ENCODE results near the gene GNPDA1. TPM values are rescaled to one million over a fixed set of nuclear protein-coding genes. Genes with fewer than 3 reads are reported as not detected.
A peak's percentile ranks its signal among the peaks of the same experiment; 100 is the strongest.

GNPDA1 gene
- total and polyA plus RNA-seq, 2 of the 4 experiments (the other 2 are of a cell fraction): 23.1 to 60.6 TPM

DNA sequence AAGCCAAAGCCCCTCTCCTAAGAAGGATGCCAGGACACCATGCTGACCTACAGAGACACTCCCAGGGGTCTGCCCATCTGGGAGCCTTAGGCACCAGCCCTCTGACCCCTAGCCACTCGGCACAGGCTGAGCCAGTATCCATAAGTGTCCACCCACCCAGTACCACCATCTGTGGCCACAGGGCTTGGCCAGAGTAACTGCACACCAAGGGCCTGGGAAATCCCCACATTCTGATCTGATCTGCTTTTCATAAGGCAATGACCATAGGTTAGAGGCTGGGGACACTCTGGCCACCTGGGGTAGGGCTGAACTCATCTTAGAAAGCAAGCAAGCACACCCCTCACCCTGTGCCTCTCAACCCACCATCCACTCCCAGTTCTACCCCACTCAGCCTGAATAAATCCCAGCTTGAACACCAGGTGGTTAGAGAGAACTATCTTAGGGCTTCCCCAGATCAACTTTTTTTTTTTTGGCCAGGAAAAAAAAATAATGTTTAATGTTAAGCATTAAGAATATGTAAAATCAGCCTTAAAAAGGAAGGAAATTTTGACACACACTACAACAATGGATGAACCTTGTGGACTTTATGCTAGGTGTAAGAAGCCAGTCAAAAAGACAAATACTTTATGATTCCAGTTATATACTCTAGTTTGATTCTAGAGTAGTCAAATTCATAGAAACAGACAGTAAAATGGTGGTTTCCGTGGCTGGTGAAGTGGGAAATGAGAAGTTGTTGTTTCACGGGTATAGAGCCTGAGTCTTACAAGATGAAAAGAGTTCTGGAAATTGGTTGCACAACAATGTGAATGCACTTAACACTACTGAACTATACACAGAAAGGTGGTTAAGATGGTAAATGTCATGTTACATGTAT is 6.2 kb downstream of the GNPDA1 start:
- intact Hi-C loops (cut with micrococcal nuclease): no loop called here
- Histone ChIP-seq H3K4me1 (ENCODE audit: control insufficient read depth, insufficient read depth, low read length) (no peaks in the 10 kb centered on the region; the same call in 1 of the 2 replicates), H3K56ac (ENCODE audit: extremely low read depth, insufficient read depth, low read length) (no peak overlapping the region), H3K14ac (replicated peaks; ENCODE audit: low read depth, low read length) (no peak overlapping the region), H2AK5ac (ENCODE audit: low read depth, low read length) (no peak overlapping the region), H2BK120ac (ENCODE audit: low read depth, low read length) (no peak overlapping the region), H4K20me1 (ENCODE audit: insufficient read depth, low read length) (no peaks in the 10 kb centered on the region; the same call in 1 of the 2 replicates), H3K9ac (ENCODE audit: low read depth, low read length) (no peak overlapping the region), H3K4me3 (ENCODE audit: insufficient read depth, low read depth, low read length) (no peak overlapping the region), H4K91ac (ENCODE audit: insufficient read depth, low read depth, low read length) (no peak overlapping the region), H2BK5ac (ENCODE audit: low read depth, low read length, poor library complexity, severe bottlenecking) (no peak overlapping the region), H2BK15ac (ENCODE audit: low read depth, low read length) (no peak overlapping the region), H3K23ac (ENCODE audit: low read depth, low read length) (no peak overlapping the region; the same call in 1 of the 2 replicates), H3K18ac (ENCODE audit: low read depth, low read length) (no peak overlapping the region), H3K4ac (ENCODE audit: low read depth, low read length) (no peak overlapping the region), H4K8ac (ENCODE audit: low read depth in 2 of 2, low read length in 2 of 2) (no peak overlapping the region), H3K9me3 (ENCODE audit: control insufficient read depth, insufficient read depth, low read length) (no peaks in the 10 kb centered on the region), H3K9me1 (ENCODE audit: insufficient read depth, low read length) (peaks cover 12% of the 10 kb centered on the region; the same call in 1 of the 2 replicates), H3K27ac (ENCODE audit: insufficient read depth, low read length) (no peak overlapping the region), H2AK9ac (replicated peaks; ENCODE audit: low read depth, low read length, poor library complexity) (no peak overlapping the region), H2AFZ (replicated peaks; ENCODE audit: low read length, poor library complexity) (no peak overlapping the region), H3K36me3 (ENCODE audit: control insufficient read depth, insufficient read depth, low read length) (peaks cover 41% of the 10 kb centered on the region), H3K79me1 (ENCODE audit: low read depth in 1 of 2, low read length in 2 of 2) (peaks cover 0 to 2% of the 10 kb centered on the region in 2 experiments; a peak in 2 of 4 replicates), H2BK20ac (ENCODE audit: low read depth, low read length) (no peak overlapping the region), H3K4me2 (ENCODE audit: low read depth, low read length) (no peak overlapping the region), H4K5ac (ENCODE audit: low read depth, low read length) (no peak overlapping the region), H3K27me3 (ENCODE audit: control insufficient read depth, insufficient read depth, low read length) (no peaks in the 10 kb centered on the region)
- ChIA-PET CTCF (interaction anchor here (0.6 kb wide), 1 partner anchor 80 kb away, joined by 4 read pairs; no protein-coding TSS in a partner anchor), POLR2A (ENCODE audit: unreplicated experiment) (no interaction called here)
- DNase-seq (no peak), ATAC-seq (ENCODE audit: low read depth) (peak; percentile 14)
- dilution Hi-C loops (cut with HindIII; ENCODE audit: low sequenced_read_pairs, unreplicated experiment): no loop called here
- BruUV-seq (replicated peaks): no TSS peak
- no CpG with 5 or more reads among the region's 3 CpGs for WGBS, 2 experiments (ENCODE audit: extremely low coverage in 2 of 2, insufficient read length in 1 of 2)
- in situ Hi-C loops (cut with MboI; ENCODE audit: low sequenced_read_pairs): no loop called here
- TF ChIP-seq CHD1 (IDR thresholded peaks at IDR 0.05; ENCODE audit: low read depth, low read length) (no peak), POLR2A (IDR thresholded peaks at IDR 0.05; ENCODE audit: low read depth, low read length) (no peak), CEBPB (IDR thresholded peaks at IDR 0.05; ENCODE audit: low read depth, low read length) (peak; percentile 35; the same call in 1 of the 2 replicates), RFX5 (IDR thresholded peaks at IDR 0.05; ENCODE audit: low read depth, low read length) (no peak), BHLHE40 (IDR thresholded peaks at IDR 0.05; ENCODE audit: low read depth, low read length) (no peak), USF2 (IDR thresholded peaks at IDR 0.05; ENCODE audit: low read depth, low read length) (no peak)
